Activated T-cell treated with anti-CD3 and anti-CD28 coated beads, Interleukin-2, amount 50 U/mL, for 72 hours (primary cell): Measurements from ENCODE around the gene DDX10. TPM values are rescaled to one million over a fixed set of nuclear protein-coding genes. Genes with fewer than 3 reads are reported as not detected.

ENCODE experiments used
- ATAC-seq, 2 donors: fragments of 150-1000 bp; cut with Tn5 transposase; replicated peaks in 1 of 2; 2 replicates each; pipeline ENCODE4 v1.10.0; 2021; ENCODE audit warnings: moderate library complexity in 2 of 2, mild to moderate bottlenecking in 1 of 2
- DNase-seq, 2 donors: peaks; one replicate each; pipeline ENCODE4 v3.0.0; 2021 to 2022; ENCODE audit warnings: mixed read lengths in 1 of 2
- H3K27ac Mint-ChIP-seq: one replicate; pipeline ENCODE4 v1.8.0; 2022; ENCODE audit warnings: mild to moderate bottlenecking, moderate library complexity, mixed read lengths
- H3K27me3 Mint-ChIP-seq: one replicate; pipeline ENCODE4 v1.8.0; 2022; ENCODE audit warnings: low read depth, mixed read lengths
- H3K36me3 Mint-ChIP-seq, 2 donors: one replicate each; pipeline ENCODE4 v1.8.0; 2022; ENCODE audit warnings: mixed read lengths in 2 of 2, mild to moderate bottlenecking in 1 of 2; ENCODE audit not compliant: insufficient read depth in 2 of 2
- H3K4me1 Mint-ChIP-seq: one replicate; pipeline ENCODE4 v1.8.0; 2022; ENCODE audit warnings: low read depth, mixed read lengths
- H3K4me3 Mint-ChIP-seq, 2 donors: one replicate each; pipeline ENCODE4 v1.8.0; 2022; ENCODE audit warnings: mild to moderate bottlenecking in 2 of 2, mixed read lengths in 2 of 2, moderate library complexity in 2 of 2
- H3K9me3 Mint-ChIP-seq, 2 donors: one replicate each; pipeline ENCODE4 v1.8.0; 2022; ENCODE audit warnings: mixed read lengths in 2 of 2
- total RNA-seq, 2 donors: library from RNA; stranded (reverse); gene quantifications; one replicate each; pipeline ENCODE4 v1.2.3, GENCODE V29; 2022

Gene DDX10
- total RNA-seq, 2 donors from 2014 or later: 24.9 to 32.7 TPM

GRCh38 chr11:108882211-108882831, 217.5 kb downstream of the DDX10 start:
- no peak overlapping the region for H3K4me3 Mint-ChIP-seq
- H3K36me3 Mint-ChIP-seq: no peaks in the 10 kb centered on the region
- no peaks in the 10 kb centered on the region for H3K9me3 Mint-ChIP-seq
- no peak for DNase-seq
- ATAC-seq: no peak
- peaks cover 10% of the 10 kb centered on the region for H3K4me1 Mint-ChIP-seq
- no peak overlapping the region for H3K27ac Mint-ChIP-seq
- no peaks in the 10 kb centered on the region for H3K27me3 Mint-ChIP-seq

GRCh38 chr11:108886005-108886659, 221.3 kb downstream of the DDX10 start:
- Mint-ChIP-seq H3K4me3 (no peak overlapping the region), H3K27me3 (no peaks in the 10 kb centered on the region), H3K9me3 (no peaks in the 10 kb centered on the region), H3K36me3 (no peaks in the 10 kb centered on the region), H3K4me1 (peaks cover 13% of the 10 kb centered on the region), H3K27ac (no peak overlapping the region)
- ATAC-seq: no peak
- no peak for DNase-seq

GRCh38 chr11:108886660-108887009, 221.8 kb downstream of the DDX10 start:
- Mint-ChIP-seq H3K9me3 (no peaks in the 10 kb centered on the region), H3K4me1 (peaks cover 10% of the 10 kb centered on the region), H3K36me3 (no peaks in the 10 kb centered on the region), H3K4me3 (no peak overlapping the region), H3K27me3 (no peaks in the 10 kb centered on the region), H3K27ac (no peak overlapping the region)
- ATAC-seq: no peak
- no peak for DNase-seq

- H3K36me3 Mint-ChIP-seq: no peaks in the 10 kb centered on the region
- DNase-seq: no peak
- H3K9me3 Mint-ChIP-seq: no peaks in the 10 kb centered on the region
- no peak overlapping the region for H3K4me3 Mint-ChIP-seq
- peaks cover 10% of the 10 kb centered on the region for H3K4me1 Mint-ChIP-seq
- H3K27me3 Mint-ChIP-seq: no peaks in the 10 kb centered on the region
- ATAC-seq: no peak
- H3K27ac Mint-ChIP-seq: no peak overlapping the region
Measured at GRCh38 chr11:108887436-108888238, 222.8 kb downstream of the DDX10 start.

GRCh38 chr11:108890482-108891105, 225.7 kb downstream of the DDX10 start:
- Mint-ChIP-seq H3K4me3 (no peak overlapping the region), H3K27me3 (no peaks in the 10 kb centered on the region), H3K9me3 (no peaks in the 10 kb centered on the region), H3K36me3 (no peaks in the 10 kb centered on the region), H3K27ac (no peak overlapping the region), H3K4me1 (peaks cover 16% of the 10 kb centered on the region)
- DNase-seq: no peak
- no peak for ATAC-seq

- ATAC-seq (no peak), DNase-seq (no peak)
- Mint-ChIP-seq H3K36me3 (no peaks in the 10 kb centered on the region), H3K27me3 (no peaks in the 10 kb centered on the region), H3K4me1 (peaks cover 22% of the 10 kb centered on the region), H3K27ac (no peak overlapping the region), H3K4me3 (no peak overlapping the region), H3K9me3 (no peaks in the 10 kb centered on the region)
Measured at GRCh38 chr11:108891143-108891542, 226.3 kb downstream of the DDX10 start.

GRCh38 chr11:108891909-108892511, 227.1 kb downstream of the DDX10 start:
- peaks cover 0 to 1% of the 10 kb centered on the region in 2 donors for H3K9me3 Mint-ChIP-seq
- H3K27me3 Mint-ChIP-seq: no peaks in the 10 kb centered on the region
- no peak overlapping the region for H3K27ac Mint-ChIP-seq
- DNase-seq: no peak
- ATAC-seq: no peak
- H3K36me3 Mint-ChIP-seq: peaks cover 0 to 3% of the 10 kb centered on the region in 2 donors
- H3K4me1 Mint-ChIP-seq: peaks cover 18% of the 10 kb centered on the region
- H3K4me3 Mint-ChIP-seq: no peak overlapping the region

GRCh38 chr11:108895579-108896480, 231.0 kb downstream of the DDX10 start:
- peaks cover 0 to 1% of the 10 kb centered on the region in 2 donors for H3K9me3 Mint-ChIP-seq
- H3K4me3 Mint-ChIP-seq: peak overlapping the region in 1 of 2 donors; percentile 24
- no peak overlapping the region for H3K27ac Mint-ChIP-seq
- H3K27me3 Mint-ChIP-seq: no peaks in the 10 kb centered on the region
- ATAC-seq: no peak
- DNase-seq: no peak
- peaks cover 4 to 9% of the 10 kb centered on the region in 2 donors for H3K36me3 Mint-ChIP-seq
- peaks cover 13% of the 10 kb centered on the region for H3K4me1 Mint-ChIP-seq

GRCh38 chr11:108897071-108897481, 232.2 kb downstream of the DDX10 start:
- peaks cover 13% of the 10 kb centered on the region for H3K4me1 Mint-ChIP-seq
- H3K36me3 Mint-ChIP-seq: peaks cover 4 to 9% of the 10 kb centered on the region in 2 donors
- no peak overlapping the region for H3K4me3 Mint-ChIP-seq
- H3K27me3 Mint-ChIP-seq: no peaks in the 10 kb centered on the region
- ATAC-seq: no peak
- H3K27ac Mint-ChIP-seq: no peak overlapping the region
- H3K9me3 Mint-ChIP-seq: peaks cover 0 to 1% of the 10 kb centered on the region in 2 donors
- DNase-seq: no peak

GRCh38 chr11:108897916-108898315, 233.0 kb downstream of the DDX10 start:
- no peak overlapping the region for H3K4me3 Mint-ChIP-seq
- H3K27me3 Mint-ChIP-seq: no peaks in the 10 kb centered on the region
- peaks cover 13% of the 10 kb centered on the region for H3K4me1 Mint-ChIP-seq
- peaks cover 0 to 1% of the 10 kb centered on the region in 2 donors for H3K9me3 Mint-ChIP-seq
- H3K36me3 Mint-ChIP-seq: peaks cover 4 to 9% of the 10 kb centered on the region in 2 donors
- no peak overlapping the region for H3K27ac Mint-ChIP-seq
- ATAC-seq: no peak
- no peak for DNase-seq

GRCh38 chr11:108901359-108901758, 236.5 kb downstream of the DDX10 start:
- no peak overlapping the region for H3K27ac Mint-ChIP-seq
- no peak for DNase-seq
- H3K36me3 Mint-ChIP-seq: peaks cover 4 to 9% of the 10 kb centered on the region in 2 donors

GRCh38 chr11:108902027-108902469, 237.2 kb downstream of the DDX10 start:
- H3K4me1 Mint-ChIP-seq: no peaks in the 10 kb centered on the region
- no peak overlapping the region for H3K27ac Mint-ChIP-seq
- no peak for ATAC-seq
- H3K36me3 Mint-ChIP-seq: peaks cover 1 to 9% of the 10 kb centered on the region in 2 donors
- no peak for DNase-seq
- H3K9me3 Mint-ChIP-seq: no peaks in the 10 kb centered on the region
- H3K4me3 Mint-ChIP-seq: no peak overlapping the region
- no peaks in the 10 kb centered on the region for H3K27me3 Mint-ChIP-seq

More at GRCh38 chr11:108901359-108901758, 236.5 kb downstream of the DDX10 start:
- Mint-ChIP-seq H3K4me3 (no peak overlapping the region), H3K4me1 (no peaks in the 10 kb centered on the region), H3K9me3 (no peaks in the 10 kb centered on the region), H3K27me3 (no peaks in the 10 kb centered on the region)
- no peak for ATAC-seq
